SK-N-MC (cell line): ENCODE measurements around the gene LHX3.

Experiments used
- EZH2 ChIP-seq: fragments of 200-600 bp; sonication (generic); IDR thresholded peaks from one replicate; pipeline ENCODE4 v1.6.1; 2017; ENCODE audit warnings: antibody characterized with exemption
- FOXP2 ChIP-seq: optimal IDR thresholded peaks from 2 replicates; pipeline ENCODE3; 2011; ENCODE audit warnings: mild to moderate bottlenecking, moderate library complexity; ENCODE audit not compliant: insufficient read depth; ENCODE audit errors: extremely low read length, control extremely low read depth
- POLR2AphosphoS5 ChIP-seq: IDR thresholded peaks from 2 replicates; pipeline ENCODE4 v1.6.1; 2012; ENCODE audit warnings: mild to moderate bottlenecking, low read depth, low read length, borderline replicate concordance

GRCh38 chr9:136228107-136228875 lies 23.4 kb upstream of the LHX3 start:
- TF ChIP-seq POLR2AphosphoS5 (no peak), EZH2 (no peak), FOXP2 (no peak)
